Osteocyte (in vitro differentiated cells): ENCODE results near the gene SAP30L. TPM values are rescaled to one million over a fixed set of nuclear protein-coding genes. Genes with fewer than 3 reads are reported as not detected.

Experiments used
- DNase-seq: peaks from one replicate; pipeline ENCODE4 v3.0.0; 2021; ENCODE audit warnings: mixed read lengths; ENCODE audit not compliant: unreplicated experiment; ENCODE audit errors: extremely low spot score
- H3K27ac Mint-ChIP-seq: one replicate; pipeline ENCODE4 v1.8.0; 2021; ENCODE audit warnings: mild to moderate bottlenecking, mixed read lengths; ENCODE audit not compliant: unreplicated experiment
- H3K27me3 Mint-ChIP-seq: one replicate; pipeline ENCODE4 v1.8.0; 2021; ENCODE audit warnings: mixed read lengths; ENCODE audit not compliant: unreplicated experiment
- H3K36me3 Mint-ChIP-seq: one replicate; pipeline ENCODE4 v1.8.0; 2021; ENCODE audit warnings: mixed read lengths; ENCODE audit not compliant: unreplicated experiment
- H3K4me1 Mint-ChIP-seq: one replicate; pipeline ENCODE4 v1.8.0; 2021; ENCODE audit warnings: mixed read lengths; ENCODE audit not compliant: unreplicated experiment
- H3K4me3 Mint-ChIP-seq: one replicate; pipeline ENCODE4 v1.8.0; 2021; ENCODE audit warnings: mild to moderate bottlenecking, moderate library complexity, mixed read lengths; ENCODE audit not compliant: unreplicated experiment
- H3K9me3 Mint-ChIP-seq: one replicate; pipeline ENCODE4 v1.8.0; 2021; ENCODE audit warnings: mixed read lengths; ENCODE audit not compliant: unreplicated experiment
- CTCF ChIP-seq: fragments of 200-600 bp; sonication (generic); IDR thresholded peaks from 2 replicates; pipeline ENCODE4 v1.5.0; 2021; ENCODE audit warnings: antibody characterized with exemption, mild to moderate bottlenecking, moderate library complexity
- total RNA-seq: library from RNA; stranded (reverse); gene quantifications from 2 replicates; pipeline ENCODE4 v1.2.1, GENCODE V29; 2021

SAP30L gene
- total RNA-seq, 1 donor from 2014 or later = 45.9 TPM

- Mint-ChIP-seq H3K4me3 (no peak overlapping the region), H3K27me3 (no peaks in the 10 kb centered on the region), H3K4me1 (peaks cover 19% of the 10 kb centered on the region), H3K9me3 (no peaks in the 10 kb centered on the region), H3K36me3 (peaks cover 20% of the 10 kb centered on the region), H3K27ac (no peak overlapping the region)
- no peak for DNase-seq
- no peak for TF ChIP-seq CTCF
Observed at GRCh38 chr5:154406231-154406630, 39.6 kb upstream of the SAP30L start.

GRCh38 chr5:154406826-154407225, 39.0 kb upstream of the SAP30L start:
- H3K27ac Mint-ChIP-seq = no peak overlapping the region
- H3K27me3 Mint-ChIP-seq = no peaks in the 10 kb centered on the region
- H3K4me1 Mint-ChIP-seq = peaks cover 19% of the 10 kb centered on the region
- peaks cover 20% of the 10 kb centered on the region for H3K36me3 Mint-ChIP-seq
- H3K9me3 Mint-ChIP-seq = no peaks in the 10 kb centered on the region
- no peak for DNase-seq
- H3K4me3 Mint-ChIP-seq = no peak overlapping the region
- no peak for TF ChIP-seq CTCF

- Mint-ChIP-seq H3K4me1 (peaks cover 17% of the 10 kb centered on the region), H3K27ac (no peak overlapping the region)
Observed at GRCh38 chr5:154408811-154409210, 37.0 kb upstream of the SAP30L start.

GRCh38 chr5:154409230-154409840, 36.5 kb upstream of the SAP30L start:
- DNase-seq = no peak
- Mint-ChIP-seq H3K36me3 (peaks cover 35% of the 10 kb centered on the region), H3K27ac (no peak overlapping the region), H3K4me3 (no peak overlapping the region), H3K4me1 (peaks cover 14% of the 10 kb centered on the region), H3K9me3 (no peaks in the 10 kb centered on the region), H3K27me3 (no peaks in the 10 kb centered on the region)
- no peak for TF ChIP-seq CTCF

More at GRCh38 chr5:154408811-154409210, 37.0 kb upstream of the SAP30L start:
- Mint-ChIP-seq H3K36me3 (peaks cover 33% of the 10 kb centered on the region), H3K27me3 (no peaks in the 10 kb centered on the region), H3K4me3 (no peak overlapping the region), H3K9me3 (no peaks in the 10 kb centered on the region)
- no peak for TF ChIP-seq CTCF
- DNase-seq = no peak

GRCh38 chr5:154410008-154410407, 35.8 kb upstream of the SAP30L start:
- TF ChIP-seq CTCF = no peak
- H3K36me3 Mint-ChIP-seq = peaks cover 37% of the 10 kb centered on the region
- H3K4me1 Mint-ChIP-seq = peaks cover 8% of the 10 kb centered on the region
- no peak for DNase-seq
- H3K4me3 Mint-ChIP-seq = no peak overlapping the region
- no peaks in the 10 kb centered on the region for H3K27me3 Mint-ChIP-seq
- H3K9me3 Mint-ChIP-seq = no peaks in the 10 kb centered on the region
- no peak overlapping the region for H3K27ac Mint-ChIP-seq
